HFFc6 (cell line): ENCODE measurements around the gene TXN. TPM values are rescaled to one million over a fixed set of nuclear protein-coding genes. Genes with fewer than 3 reads are reported as not detected.

Experiments
- DNase-seq: peaks from one replicate; pipeline ENCODE4 v3.0.0-alpha.2; 2018
- H3K27ac Mint-ChIP-seq: 2 replicates; pipeline ENCODE4 v1.8.0; 2020; ENCODE audit warnings: mild to moderate bottlenecking, mixed read lengths
- H3K27me3 Mint-ChIP-seq: 2 replicates; pipeline ENCODE4 v1.8.0; 2021; ENCODE audit warnings: mild to moderate bottlenecking, moderate library complexity, mixed read lengths; ENCODE audit not compliant: insufficient read depth
- H3K36me3 Mint-ChIP-seq: 2 replicates; pipeline ENCODE4 v1.8.0; 2021; ENCODE audit warnings: low read depth, mixed read lengths
- H3K4me1 Mint-ChIP-seq: 2 replicates; pipeline ENCODE4 v1.8.0; 2020; ENCODE audit warnings: low read depth, mixed read lengths
- H3K4me3 Mint-ChIP-seq: 2 replicates; pipeline ENCODE4 v1.8.0; 2020; ENCODE audit warnings: mild to moderate bottlenecking, moderate library complexity, mixed read lengths
- H3K9me3 Mint-ChIP-seq: 2 replicates; pipeline ENCODE4 v1.8.0; 2020; ENCODE audit warnings: mild to moderate bottlenecking, mixed read lengths
- CTCF ChIP-seq: fragments of 200-600 bp; sonication (generic); IDR thresholded peaks from 2 replicates; pipeline ENCODE4 v1.5.0; 2021; ENCODE audit warnings: antibody characterized with exemption, mild to moderate bottlenecking
- total RNA-seq, 6 experiments: library from RNA; stranded (reverse); fragmentation: NEBNext Ultra II Directional; extraction: Animal tissue kit (Norgen Biotek cat#: 25700); gene quantifications; 2 replicates in 1 of 6; 3 replicates in 5 of 6; pipeline ENCODE4 v1.2.3, GENCODE V29; 2021

Gene TXN
- total RNA-seq, 6 experiments from 2014 or later, result 365 to 493 (median 450) TPM

GRCh38 chr9:110241858-110242321 is 14.4 kb downstream of the TXN start:
- Mint-ChIP-seq H3K9me3 (no peaks in the 10 kb centered on the region), H3K27me3 (0 out of 2 replicates have a peak, but pooled peaks cover 1% of the 10 kb centered on the region), H3K36me3 (peaks cover 8% of the 10 kb centered on the region; the same call in 1 of the 2 replicates), H3K4me1 (no peaks in the 10 kb centered on the region; the same call in 1 of the 2 replicates), H3K27ac (no peak overlapping the region), H3K4me3 (no peak overlapping the region)
- no peak for TF ChIP-seq CTCF
- DNase-seq, result no peak

GRCh38 chr9:110241260-110241857 is 14.9 kb downstream of the TXN start:
- Mint-ChIP-seq H3K4me1 (no peaks in the 10 kb centered on the region; the same call in 1 of the 2 replicates), H3K36me3 (peaks cover 6% of the 10 kb centered on the region; the same call in 1 of the 2 replicates), H3K4me3 (no peak overlapping the region), H3K27me3 (no peaks in the 10 kb centered on the region), H3K27ac (no peak overlapping the region), H3K9me3 (no peaks in the 10 kb centered on the region)
- TF ChIP-seq CTCF, result no peak
- no peak for DNase-seq

- Mint-ChIP-seq H3K27me3 (no peaks in the 10 kb centered on the region), H3K27ac (no peak overlapping the region), H3K4me3 (no peak overlapping the region), H3K36me3 (peaks cover 4% of the 10 kb centered on the region; the same call in 1 of the 2 replicates), H3K9me3 (no peaks in the 10 kb centered on the region), H3K4me1 (no peaks in the 10 kb centered on the region; the same call in 1 of the 2 replicates)
- no peak for DNase-seq
- TF ChIP-seq CTCF, result no peak
These were observed 16.1 kb downstream of the TXN start for GRCh38 chr9:110240198-110240597.

- H3K27ac Mint-ChIP-seq, result no peak overlapping the region
- peaks cover 7% of the 10 kb centered on the region; the same call in 1 of the 2 replicates for H3K36me3 Mint-ChIP-seq
- no peaks in the 10 kb centered on the region; the same call in 1 of the 2 replicates for H3K9me3 Mint-ChIP-seq
- no peak for DNase-seq
- H3K4me3 Mint-ChIP-seq, result no peak overlapping the region
- no peaks in the 10 kb centered on the region for H3K4me1 Mint-ChIP-seq
- H3K27me3 Mint-ChIP-seq, result no peaks in the 10 kb centered on the region
- TF ChIP-seq CTCF, result no peak
These were observed 28.0 kb downstream of the TXN start for GRCh38 chr9:110228321-110228720.

- no peaks in the 10 kb centered on the region for H3K36me3 Mint-ChIP-seq
- no peaks in the 10 kb centered on the region for H3K4me1 Mint-ChIP-seq
- no peak for DNase-seq
- no peaks in the 10 kb centered on the region for H3K9me3 Mint-ChIP-seq
- H3K27ac Mint-ChIP-seq, result no peak overlapping the region
- H3K27me3 Mint-ChIP-seq, result peaks cover 2% of the 10 kb centered on the region; the same call in 1 of the 2 replicates
- no peak for TF ChIP-seq CTCF
- no peak overlapping the region for H3K4me3 Mint-ChIP-seq
These were observed 31.7 kb downstream of the TXN start for GRCh38 chr9:110224583-110224982.
